ENCODE data around the gene TTLL4.
A peak's percentile ranks its signal among the peaks of the same experiment; 100 is the strongest.

Gene TTLL4

DNA sequence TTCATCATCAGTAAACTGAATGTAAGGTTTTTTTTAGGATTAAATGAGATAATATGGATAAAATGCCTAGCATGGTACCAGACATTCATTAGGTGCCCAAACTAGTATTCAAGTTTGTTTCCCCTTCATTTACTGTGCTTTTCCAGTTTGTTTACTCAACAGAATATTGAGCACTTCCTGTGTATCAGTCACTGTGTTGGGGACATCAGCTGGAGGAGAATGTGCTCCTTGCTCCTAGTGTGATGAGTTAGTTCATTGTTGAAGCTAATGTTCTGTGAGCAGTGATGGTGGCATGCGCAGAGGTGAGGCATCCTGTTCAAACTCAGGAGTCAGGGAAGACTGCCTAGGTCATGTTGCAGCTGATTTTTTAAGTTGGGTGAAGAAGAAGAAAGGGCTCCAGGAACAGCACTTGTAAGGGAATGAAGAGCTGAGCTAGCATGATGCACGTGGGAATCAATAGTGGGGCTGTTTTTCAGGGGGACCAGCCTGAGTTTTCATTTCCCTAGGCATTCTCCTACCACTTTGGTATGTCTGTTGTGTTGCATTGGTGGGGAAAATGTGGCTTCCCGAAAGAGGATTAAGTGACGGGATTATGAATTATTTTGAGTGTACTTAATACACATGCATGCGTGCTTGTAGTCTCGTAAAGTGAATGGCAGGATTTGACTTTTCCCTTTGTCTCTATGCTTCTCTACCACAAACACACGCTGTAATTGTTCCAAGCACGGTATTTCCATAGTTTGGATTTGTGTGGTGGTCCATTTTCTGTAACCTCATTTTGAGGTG, 23.7 kb downstream of the TTLL4 start:
- H4K91ac ChIP-seq (ENCODE audit: low read length) = no peak overlapping the region
- H3K27me3 ChIP-seq (ENCODE audit: control insufficient read depth in 1 of 2, insufficient read depth in 1 of 2, low read length in 2 of 2) = no peaks in the 10 kb centered on the region
- no peak overlapping the region for H3K4me3 ChIP-seq (ENCODE audit: insufficient read depth in 1 of 2, low read depth in 1 of 2, low read length in 2 of 2)
- peak; percentile 25 for DNase-seq
- H2BK120ac ChIP-seq (ENCODE audit: low read depth, low read length) = no peak overlapping the region
- H3K9ac ChIP-seq (ENCODE audit: low read length) = peak overlapping the region; percentile 9
- H3K4me2 ChIP-seq (ENCODE audit: low read length, poor library complexity, severe bottlenecking) = no peak overlapping the region
- H2BK5ac ChIP-seq (ENCODE audit: low read depth, low read length, poor library complexity, severe bottlenecking) = no peak overlapping the region
- no peak overlapping the region for H3K27ac ChIP-seq (ENCODE audit: low read length, poor library complexity, severe bottlenecking)
- H3K36me3 ChIP-seq (ENCODE audit: control insufficient read depth in 1 of 2, insufficient read depth in 2 of 2, low read depth in 1 of 2, low read length in 2 of 2) = peaks cover 21 to 23% of the 10 kb centered on the region in 2 experiments
- H3K18ac ChIP-seq (ENCODE audit: low read depth in 1 of 2, low read length in 2 of 2) = peak overlapping the region in 1 of 2 experiments; percentile 76
- H2BK15ac ChIP-seq (ENCODE audit: low read depth, poor library complexity, severe bottlenecking) = no peak overlapping the region
- H4K8ac ChIP-seq (ENCODE audit: low read length) = no peak overlapping the region
- H3K4me1 ChIP-seq (ENCODE audit: control insufficient read depth, insufficient read depth, low read depth, low read length) = peaks cover 3% of the 10 kb centered on the region
- peak overlapping the region in 1 of 2 experiments; percentile 64 for H2BK12ac ChIP-seq (ENCODE audit: low read length in 2 of 2)
- H3K9me3 ChIP-seq (ENCODE audit: control insufficient read depth, low read length) = no peaks in the 10 kb centered on the region
- peaks cover 37% of the 10 kb centered on the region for H3K79me1 ChIP-seq (replicated peaks; ENCODE audit: low read length, poor library complexity, severe bottlenecking)
- H3K23ac ChIP-seq (ENCODE audit: low read length in 2 of 2) = no peak overlapping the region
- H2AFZ ChIP-seq (ENCODE audit: low read depth, low read length) = no peak overlapping the region
- peak overlapping the region in 1 of 2 experiments; percentile 72 for H3K4ac ChIP-seq (ENCODE audit: low read depth in 1 of 2, low read length in 2 of 2)
- H2AK5ac ChIP-seq (ENCODE audit: low read length, severe bottlenecking) = no peak overlapping the region
- H3K14ac ChIP-seq (ENCODE audit: low read length in 2 of 2) = peak overlapping the region in 1 of 2 experiments; percentile 76
- 96% methylated on average over 8 of the region's 8 CpGs for WGBS

GRCh38 chr2:218736531-218736930, 25.9 kb downstream of the TTLL4 start:
- no peak overlapping the region for H2BK15ac ChIP-seq (ENCODE audit: low read depth, poor library complexity, severe bottlenecking)
- H2BK12ac ChIP-seq (ENCODE audit: low read length in 2 of 2) = no peak overlapping the region
- peaks cover 43% of the 10 kb centered on the region for H3K79me1 ChIP-seq (replicated peaks; ENCODE audit: low read length, poor library complexity, severe bottlenecking)
- no peak overlapping the region for H3K18ac ChIP-seq (ENCODE audit: low read depth in 1 of 2, low read length in 2 of 2)
- H4K91ac ChIP-seq (ENCODE audit: low read length) = no peak overlapping the region
- DNase-seq = no peak
- H3K4ac ChIP-seq (ENCODE audit: low read depth in 1 of 2, low read length in 2 of 2) = no peak overlapping the region
- H3K9ac ChIP-seq (ENCODE audit: low read length) = no peak overlapping the region
- H3K14ac ChIP-seq (ENCODE audit: low read length in 2 of 2) = no peak overlapping the region
- H3K23ac ChIP-seq (ENCODE audit: low read length in 2 of 2) = no peak overlapping the region
- no peak overlapping the region for H2BK120ac ChIP-seq (ENCODE audit: low read depth, low read length)
- WGBS = 100% methylated on average over 1 of the region's 2 CpGs
- peaks cover 3% of the 10 kb centered on the region for H3K4me1 ChIP-seq (ENCODE audit: control insufficient read depth, insufficient read depth, low read depth, low read length)
- H3K9me3 ChIP-seq (ENCODE audit: control insufficient read depth, low read length) = no peaks in the 10 kb centered on the region
- H3K36me3 ChIP-seq (ENCODE audit: control insufficient read depth in 1 of 2, insufficient read depth in 2 of 2, low read depth in 1 of 2, low read length in 2 of 2) = peaks cover 32 to 42% of the 10 kb centered on the region in 2 experiments
- H3K27me3 ChIP-seq (ENCODE audit: control insufficient read depth in 1 of 2, insufficient read depth in 1 of 2, low read length in 2 of 2) = no peaks in the 10 kb centered on the region
- H2AK5ac ChIP-seq (ENCODE audit: low read length, severe bottlenecking) = no peak overlapping the region
- H2AFZ ChIP-seq (ENCODE audit: low read depth, low read length) = no peak overlapping the region
- no peak overlapping the region for H3K4me3 ChIP-seq (ENCODE audit: insufficient read depth in 1 of 2, low read depth in 1 of 2, low read length in 2 of 2)
- no peak overlapping the region for H3K4me2 ChIP-seq (ENCODE audit: low read length, poor library complexity, severe bottlenecking)
- no peak overlapping the region for H3K27ac ChIP-seq (ENCODE audit: low read length, poor library complexity, severe bottlenecking)
- no peak overlapping the region for H4K8ac ChIP-seq (ENCODE audit: low read length)
- H2BK5ac ChIP-seq (ENCODE audit: low read depth, low read length, poor library complexity, severe bottlenecking) = no peak overlapping the region

DNA sequence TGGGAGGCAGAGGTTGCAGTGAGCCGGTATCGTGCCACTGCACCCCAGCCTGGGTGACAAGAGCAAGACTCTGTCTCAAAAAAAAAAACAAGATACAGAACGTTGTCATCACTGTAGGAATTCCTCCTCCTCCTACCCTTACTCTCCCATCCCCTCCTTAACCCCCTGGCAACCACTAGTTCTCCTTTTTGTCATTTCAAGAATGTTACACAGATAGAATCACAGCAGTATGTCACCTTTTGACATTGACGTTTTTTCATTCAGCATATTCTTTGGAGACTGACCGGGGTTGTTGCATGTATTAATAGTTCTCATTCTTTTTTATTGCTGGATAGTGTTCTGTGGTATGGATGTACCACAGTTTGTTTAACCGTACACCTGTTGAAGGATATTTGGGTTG, 32.4 kb downstream of the TTLL4 start:
- H2AFZ ChIP-seq (ENCODE audit: low read depth, low read length) = no peak overlapping the region
- H2AK5ac ChIP-seq (ENCODE audit: low read length, severe bottlenecking) = no peak overlapping the region
- H2BK12ac ChIP-seq (ENCODE audit: low read length in 2 of 2) = no peak overlapping the region
- no peak for DNase-seq
- no peak overlapping the region for H2BK5ac ChIP-seq (ENCODE audit: low read depth, low read length, poor library complexity, severe bottlenecking)
- H3K4me1 ChIP-seq (ENCODE audit: control insufficient read depth, insufficient read depth, low read depth, low read length) = no peaks in the 10 kb centered on the region
- H3K36me3 ChIP-seq (ENCODE audit: control insufficient read depth in 1 of 2, insufficient read depth in 2 of 2, low read depth in 1 of 2, low read length in 2 of 2) = peaks cover 52 to 84% of the 10 kb centered on the region in 2 experiments
- H3K9ac ChIP-seq (ENCODE audit: low read length) = no peak overlapping the region
- H3K23ac ChIP-seq (ENCODE audit: low read length in 2 of 2) = no peak overlapping the region
- 92% methylated on average over 5 of the region's 6 CpGs for WGBS
- H2BK15ac ChIP-seq (ENCODE audit: low read depth, poor library complexity, severe bottlenecking) = no peak overlapping the region
- H3K4me2 ChIP-seq (ENCODE audit: low read length, poor library complexity, severe bottlenecking) = no peak overlapping the region
- no peak overlapping the region for H3K18ac ChIP-seq (ENCODE audit: low read depth in 1 of 2, low read length in 2 of 2)
- H3K27ac ChIP-seq (ENCODE audit: low read length, poor library complexity, severe bottlenecking) = no peak overlapping the region
- no peaks in the 10 kb centered on the region for H3K27me3 ChIP-seq (ENCODE audit: control insufficient read depth in 1 of 2, insufficient read depth in 1 of 2, low read length in 2 of 2)
- no peak overlapping the region for H4K8ac ChIP-seq (ENCODE audit: low read length)
- H3K14ac ChIP-seq (ENCODE audit: low read length in 2 of 2) = no peak overlapping the region
- no peak overlapping the region for H3K4ac ChIP-seq (ENCODE audit: low read depth in 1 of 2, low read length in 2 of 2)
- peaks cover 28% of the 10 kb centered on the region for H3K79me1 ChIP-seq (replicated peaks; ENCODE audit: low read length, poor library complexity, severe bottlenecking)
- no peak overlapping the region for H3K4me3 ChIP-seq (ENCODE audit: insufficient read depth in 1 of 2, low read depth in 1 of 2, low read length in 2 of 2)
- no peak overlapping the region for H2BK120ac ChIP-seq (ENCODE audit: low read depth, low read length)
- H3K9me3 ChIP-seq (ENCODE audit: control insufficient read depth, low read length) = no peaks in the 10 kb centered on the region
- no peak overlapping the region for H4K91ac ChIP-seq (ENCODE audit: low read length)

DNA sequence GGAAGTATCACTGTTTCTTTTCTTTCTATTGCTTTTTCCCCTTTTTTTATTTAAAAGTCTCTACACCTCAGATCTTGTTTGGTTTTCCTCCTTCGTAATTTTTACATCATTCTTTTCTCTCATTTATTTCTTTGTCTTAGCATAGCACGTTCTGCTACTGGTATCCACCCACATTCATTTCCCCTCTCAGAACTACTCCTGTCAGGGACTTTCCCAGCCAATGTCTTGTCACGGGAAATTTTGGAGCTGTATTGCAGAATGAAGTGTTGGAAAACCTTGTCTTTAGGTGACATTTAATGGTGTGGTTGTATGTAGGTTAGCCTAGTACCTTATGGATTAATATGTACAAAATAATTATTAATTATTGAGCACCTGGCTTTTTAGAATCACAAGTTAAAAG, 34.0 kb downstream of the TTLL4 start:
- WGBS = 94% methylated on average over 2 of the region's 3 CpGs
- Histone ChIP-seq H3K23ac (ENCODE audit: low read length in 2 of 2) (no peak overlapping the region), H3K18ac (ENCODE audit: low read depth in 1 of 2, low read length in 2 of 2) (no peak overlapping the region), H3K79me1 (replicated peaks; ENCODE audit: low read length, poor library complexity, severe bottlenecking) (peaks cover 16% of the 10 kb centered on the region), H3K27me3 (ENCODE audit: control insufficient read depth in 1 of 2, insufficient read depth in 1 of 2, low read length in 2 of 2) (no peaks in the 10 kb centered on the region), H2AFZ (ENCODE audit: low read depth, low read length) (no peak overlapping the region), H2BK15ac (ENCODE audit: low read depth, poor library complexity, severe bottlenecking) (no peak overlapping the region), H3K4me2 (ENCODE audit: low read length, poor library complexity, severe bottlenecking) (no peak overlapping the region), H3K9ac (ENCODE audit: low read length) (no peak overlapping the region), H3K4me1 (ENCODE audit: control insufficient read depth, insufficient read depth, low read depth, low read length) (no peaks in the 10 kb centered on the region), H2BK5ac (ENCODE audit: low read depth, low read length, poor library complexity, severe bottlenecking) (no peak overlapping the region), H4K8ac (ENCODE audit: low read length) (no peak overlapping the region), H3K36me3 (ENCODE audit: control insufficient read depth in 1 of 2, insufficient read depth in 2 of 2, low read depth in 1 of 2, low read length in 2 of 2) (peaks cover 55 to 83% of the 10 kb centered on the region in 2 experiments), H2AK5ac (ENCODE audit: low read length, severe bottlenecking) (no peak overlapping the region), H3K9me3 (ENCODE audit: control insufficient read depth, low read length) (no peaks in the 10 kb centered on the region), H3K4ac (ENCODE audit: low read depth in 1 of 2, low read length in 2 of 2) (no peak overlapping the region), H3K27ac (ENCODE audit: low read length, poor library complexity, severe bottlenecking) (no peak overlapping the region), H2BK12ac (ENCODE audit: low read length in 2 of 2) (no peak overlapping the region), H3K14ac (ENCODE audit: low read length in 2 of 2) (no peak overlapping the region), H4K91ac (ENCODE audit: low read length) (no peak overlapping the region), H2BK120ac (ENCODE audit: low read depth, low read length) (no peak overlapping the region), H3K4me3 (ENCODE audit: insufficient read depth in 1 of 2, low read depth in 1 of 2, low read length in 2 of 2) (no peak overlapping the region)
- no peak for DNase-seq
